ENCODE data around the gene TRMT10B. TPM values are rescaled to one million over a fixed set of nuclear protein-coding genes. Genes with fewer than 3 reads are reported as not detected.

The TRMT10B gene
- polyA plus RNA-seq, 3 donors: 5.2 to 12.4 (median 9.4) TPM

DNA sequence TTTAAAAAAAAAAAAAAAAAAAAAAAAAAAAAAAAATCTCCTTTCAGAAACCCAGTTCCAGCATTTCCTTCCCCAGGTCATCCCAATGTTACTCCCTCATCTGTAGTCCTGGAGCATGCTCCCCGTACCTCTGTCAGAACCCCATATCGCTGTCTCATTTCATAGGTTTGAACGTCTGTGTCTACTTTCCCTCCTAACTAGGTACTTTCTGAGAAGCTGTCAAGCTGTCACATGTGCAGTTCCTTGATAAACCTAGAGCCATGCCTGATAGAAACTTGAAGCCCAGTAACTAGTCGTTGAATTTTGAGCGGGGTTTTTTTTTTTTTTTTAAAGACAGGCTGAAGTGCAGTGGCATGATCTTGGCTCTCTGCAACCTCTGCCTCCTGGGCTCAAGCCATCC is 15.7 kb downstream of the TRMT10B start:
- no peaks in the 10 kb centered on the region for H4K20me1 ChIP-seq (ENCODE audit: insufficient read depth, low read length)
- H3K36me3 Mint-ChIP-seq: peaks cover 63 to 85% of the 10 kb centered on the region in 2 donors
- H3K9me3 Mint-ChIP-seq: no peaks in the 10 kb centered on the region
- H3K79me2 ChIP-seq (ENCODE audit: insufficient read depth, low read length): no peaks in the 10 kb centered on the region
- H3K27me3 Mint-ChIP-seq (ENCODE audit: low read depth in 3 of 3): no peaks in the 10 kb centered on the region
- H3K27ac Mint-ChIP-seq: no peak overlapping the region
- DNase-seq: no peak
- no peak overlapping the region for H3K9ac ChIP-seq (ENCODE audit: insufficient read depth, low read length, poor library complexity, severe bottlenecking)
- H3K36me3 ChIP-seq (replicated peaks in 1 of 2; ENCODE audit: control insufficient read depth in 1 of 2, insufficient read depth in 2 of 2, low read length in 2 of 2): peaks cover 53 to 79% of the 10 kb centered on the region in 2 donors
- H3K4me3 ChIP-seq (replicated peaks in 1 of 3; ENCODE audit: low read depth in 2 of 3, low read length in 3 of 3): no peak overlapping the region
- H3K27me3 ChIP-seq (ENCODE audit: control insufficient read depth in 2 of 2, insufficient read depth in 2 of 2, low read length in 2 of 2): no peaks in the 10 kb centered on the region
- no peak overlapping the region for H2AFZ ChIP-seq (ENCODE audit: insufficient read depth, low read depth, low read length, poor library complexity, severe bottlenecking)
- no peak overlapping the region for H3K4me2 ChIP-seq (replicated peaks; ENCODE audit: extremely low read depth, low read length, poor library complexity, severe bottlenecking)
- H3K4me1 ChIP-seq (ENCODE audit: control insufficient read depth in 1 of 2, insufficient read depth in 2 of 2, low read length in 2 of 2): no peaks in the 10 kb centered on the region
- TF ChIP-seq, protein P1, sequence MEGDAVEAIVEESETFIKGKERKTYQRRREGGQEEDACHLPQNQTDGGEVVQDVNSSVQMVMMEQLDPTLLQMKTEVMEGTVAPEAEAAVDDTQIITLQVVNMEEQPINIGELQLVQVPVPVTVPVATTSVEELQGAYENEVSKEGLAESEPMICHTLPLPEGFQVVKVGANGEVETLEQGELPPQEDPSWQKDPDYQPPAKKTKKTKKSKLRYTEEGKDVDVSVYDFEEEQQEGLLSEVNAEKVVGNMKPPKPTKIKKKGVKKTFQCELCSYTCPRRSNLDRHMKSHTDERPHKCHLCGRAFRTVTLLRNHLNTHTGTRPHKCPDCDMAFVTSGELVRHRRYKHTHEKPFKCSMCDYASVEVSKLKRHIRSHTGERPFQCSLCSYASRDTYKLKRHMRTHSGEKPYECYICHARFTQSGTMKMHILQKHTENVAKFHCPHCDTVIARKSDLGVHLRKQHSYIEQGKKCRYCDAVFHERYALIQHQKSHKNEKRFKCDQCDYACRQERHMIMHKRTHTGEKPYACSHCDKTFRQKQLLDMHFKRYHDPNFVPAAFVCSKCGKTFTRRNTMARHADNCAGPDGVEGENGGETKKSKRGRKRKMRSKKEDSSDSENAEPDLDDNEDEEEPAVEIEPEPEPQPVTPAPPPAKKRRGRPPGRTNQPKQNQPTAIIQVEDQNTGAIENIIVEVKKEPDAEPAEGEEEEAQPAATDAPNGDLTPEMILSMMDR (IDR thresholded peaks at IDR 0.05): no peak
- intact Hi-C loops (cut with micrococcal nuclease): no loop called here
- no peak overlapping the region for H3K27ac ChIP-seq (ENCODE audit: low read depth in 1 of 2, low read length in 2 of 2)
- 91% methylated on average over 3 of the region's 5 CpGs for WGBS (ENCODE audit: insufficient coverage)
- H3K4me1 Mint-ChIP-seq: no peaks in the 10 kb centered on the region
- no peaks in the 10 kb centered on the region for H3K9me3 ChIP-seq (replicated peaks in 1 of 2; ENCODE audit: control insufficient read depth in 1 of 2, insufficient read depth in 1 of 2, low read length in 2 of 2)
- H3K4me3 Mint-ChIP-seq: no peak overlapping the region

DNA sequence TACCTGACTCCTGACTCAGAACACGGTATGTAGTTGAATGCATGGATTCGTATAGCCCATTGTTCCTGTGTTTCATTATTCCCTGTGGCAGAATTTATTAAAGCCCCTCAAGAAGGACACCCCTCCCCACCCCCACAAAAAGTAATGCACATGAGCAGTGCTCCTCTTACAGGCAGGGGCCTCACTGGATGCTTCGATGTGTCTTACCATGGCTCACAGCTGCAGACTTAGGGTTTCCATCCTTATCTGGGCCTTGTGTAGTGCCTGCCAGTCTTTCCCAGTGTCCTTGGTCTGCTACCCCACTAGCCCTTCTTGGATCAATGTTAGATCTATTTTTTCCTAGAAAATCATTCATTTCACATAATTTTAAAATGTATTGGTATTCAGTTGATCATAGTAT is 16.4 kb downstream of the TRMT10B start:
- H3K4me3 Mint-ChIP-seq: no peak overlapping the region
- Histone ChIP-seq H4K20me1 (ENCODE audit: insufficient read depth, low read length) (no peaks in the 10 kb centered on the region), H3K9me3 (replicated peaks in 1 of 2; ENCODE audit: control insufficient read depth in 1 of 2, insufficient read depth in 1 of 2, low read length in 2 of 2) (no peaks in the 10 kb centered on the region), H3K27me3 (ENCODE audit: control insufficient read depth in 2 of 2, insufficient read depth in 2 of 2, low read length in 2 of 2) (no peaks in the 10 kb centered on the region), H3K79me2 (ENCODE audit: insufficient read depth, low read length) (no peaks in the 10 kb centered on the region), H3K4me2 (replicated peaks; ENCODE audit: extremely low read depth, low read length, poor library complexity, severe bottlenecking) (no peak overlapping the region), H3K9ac (ENCODE audit: insufficient read depth, low read length, poor library complexity, severe bottlenecking) (no peak overlapping the region), H3K27ac (ENCODE audit: low read depth in 1 of 2, low read length in 2 of 2) (no peak overlapping the region), H3K36me3 (replicated peaks in 1 of 2; ENCODE audit: control insufficient read depth in 1 of 2, insufficient read depth in 2 of 2, low read length in 2 of 2) (peaks cover 55 to 79% of the 10 kb centered on the region in 2 donors), H3K4me3 (replicated peaks in 1 of 3; ENCODE audit: low read depth in 2 of 3, low read length in 3 of 3) (no peak overlapping the region), H2AFZ (ENCODE audit: insufficient read depth, low read depth, low read length, poor library complexity, severe bottlenecking) (no peak overlapping the region), H3K4me1 (ENCODE audit: control insufficient read depth in 1 of 2, insufficient read depth in 2 of 2, low read length in 2 of 2) (no peaks in the 10 kb centered on the region)
- intact Hi-C loops (cut with micrococcal nuclease): no loop called here
- TF ChIP-seq, protein P1 (IDR thresholded peaks at IDR 0.05): no peak
- peak overlapping the region in 2 of 7 donors; percentile 8 to 45 for H3K27ac Mint-ChIP-seq
- peaks cover 62 to 83% of the 10 kb centered on the region in 2 donors for H3K36me3 Mint-ChIP-seq
- no peaks in the 10 kb centered on the region for H3K9me3 Mint-ChIP-seq
- no peaks in the 10 kb centered on the region for H3K4me1 Mint-ChIP-seq
- WGBS (ENCODE audit: insufficient coverage): 100% methylated on average over 1 of the region's 3 CpGs
- H3K27me3 Mint-ChIP-seq (ENCODE audit: low read depth in 3 of 3): no peaks in the 10 kb centered on the region
- DNase-seq: no peak

All from CD14-positive monocyte (primary cell).